ENCODE results near the gene CAMK2G.
"Not testable (repeated sequence)": the region's sequence is repeated elsewhere in the genome, so short reads cannot be mapped to it uniquely, and the experiment has no call there.

CAMK2G gene

GRCh38 chr10:73807471-73807870, 66.9 kb downstream of the CAMK2G start:
- DNase-seq: no peak

GRCh38 chr10:73806176-73806950, 68.0 kb downstream of the CAMK2G start:
- no peak for DNase-seq

- DNase-seq: no peak
Measured at GRCh38 chr10:73803680-73804286, 70.6 kb downstream of the CAMK2G start.

- no peak for DNase-seq
Measured at GRCh38 chr10:73802276-73802991, 71.9 kb downstream of the CAMK2G start.

- DNase-seq: no peak
Measured at GRCh38 chr10:73801253-73801590, 73.1 kb downstream of the CAMK2G start.

GRCh38 chr10:73800560-73801252, 73.6 kb downstream of the CAMK2G start:
- DNase-seq: no peak

- no peak for DNase-seq
Measured at GRCh38 chr10:73799899-73800559, 74.3 kb downstream of the CAMK2G start.

- no peak for DNase-seq
Measured at GRCh38 chr10:73798927-73799560, 75.3 kb downstream of the CAMK2G start.

- no peak for DNase-seq
Measured at GRCh38 chr10:73798087-73798486, 76.3 kb downstream of the CAMK2G start.

GRCh38 chr10:73797324-73798025, 76.9 kb downstream of the CAMK2G start:
- no peak for DNase-seq

GRCh38 chr10:73796766-73797165, 77.6 kb downstream of the CAMK2G start:
- DNase-seq: no peak

GRCh38 chr10:73796035-73796434, 78.3 kb downstream of the CAMK2G start:
- DNase-seq: not testable (repeated sequence)

GRCh38 chr10:73795491-73795890, 78.9 kb downstream of the CAMK2G start:
- not testable (repeated sequence) for DNase-seq

GRCh38 chr10:73793456-73793855, 80.9 kb downstream of the CAMK2G start:
- no peak for DNase-seq

- DNase-seq: no peak
Measured at GRCh38 chr10:73791871-73792400, 82.4 kb downstream of the CAMK2G start.

- no peak for DNase-seq
Measured at GRCh38 chr10:73790886-73791625, 83.3 kb downstream of the CAMK2G start.

- DNase-seq: no peak
Measured at GRCh38 chr10:73789659-73790055, 84.7 kb downstream of the CAMK2G start.

GRCh38 chr10:73788864-73789658, 85.3 kb downstream of the CAMK2G start:
- no peak for DNase-seq

- not testable (repeated sequence) for DNase-seq
Measured at GRCh38 chr10:73787031-73787800, 87.1 kb downstream of the CAMK2G start.

All from stimulated activated CD4-positive, alpha-beta T cell treated with anti-CD3 and anti-CD28 coated beads, Interleukin-15, amount 100 ng/mL, for 24 hours (primary cell).